GM12878 (cell line): Measurements from ENCODE around the gene SHD. TPM values are rescaled to one million over a fixed set of nuclear protein-coding genes. Genes with fewer than 3 reads are reported as not detected.

Experiments used
- ATAC-seq: fragments of 200-7000 bp; cut with Tn5 transposase; 3 replicates; pipeline ENCODE4 v1.9.1; 2020; ENCODE audit warnings: mild to moderate bottlenecking, moderate library complexity
- BruUV-seq: library from RNA; stranded (reverse); fragments of 400-500 nt; replicated peaks from 2 replicates; lab custom pipeline; 2021; lab: Mats Ljungman, UMichigan
- CTCF ChIA-PET: fragments of 300-600 bp; sonication (Branson Sonifier 250); formaldehyde crosslinking; extraction: SDS; loops from one replicate; lab custom pipeline; 2021; ENCODE audit warnings: inconsistent platforms; lab: Yijun Ruan, JAX
- POLR2A ChIA-PET: fragments of 350-600 bp; formaldehyde crosslinking; extraction: SDS; loops from one replicate; lab custom pipeline; 2021; ENCODE audit warnings: inconsistent platforms; lab: Charles Lee
- RAD21 ChIA-PET: fragments of 300-600 bp; sonication (Branson Sonifier 250); formaldehyde crosslinking; loops from one replicate; lab custom pipeline; 2023; ENCODE audit warnings: antibody characterized with exemption; ENCODE audit not compliant: unreplicated experiment; lab: Charles Lee
- SMC1A ChIA-PET: fragments of 300-600 bp; sonication (Branson Sonifier 250); formaldehyde crosslinking; loops from one replicate; lab custom pipeline; 2023; ENCODE audit not compliant: unreplicated experiment, uncharacterized antibody; lab: Charles Lee
- DNase-seq: peaks from one replicate; pipeline ENCODE4 v3.0.0-alpha.2; 2011; ENCODE audit warnings: low read depth, low spot score
- FAIRE-seq: peaks from 3 replicates; lab custom pipeline; 2011; peaks lifted over from hg19 to GRCh38; lab: Jason Lieb, UNC
- H2AFZ ChIP-seq: 2 replicates; pipeline ENCODE4 v1.6.0; 2011; ENCODE audit warnings: low read depth, low read length, control low read depth; ENCODE audit not compliant: control insufficient read depth
- H3K27ac ChIP-seq: 2 replicates; pipeline ENCODE4 v1.5.1; 2011; ENCODE audit warnings: control low read depth; ENCODE audit not compliant: control insufficient read depth, insufficient read depth
- H3K27me3 ChIP-seq, 2 experiments: replicated peaks in 1 of 2; 2 replicates each; pipeline versions ENCODE4 v1.6.0 to v1.6.1; 2011; ENCODE audit warnings: low read length in 1 of 2; ENCODE audit not compliant: control insufficient read depth in 2 of 2, insufficient read depth in 2 of 2
- H3K36me3 ChIP-seq, 2 experiments: 2 replicates each; pipeline ENCODE4 v1.5.1; 2011; ENCODE audit warnings: low read length in 1 of 2; ENCODE audit not compliant: control insufficient read depth in 2 of 2, insufficient read depth in 2 of 2
- H3K4me1 ChIP-seq: 2 replicates; pipeline ENCODE4 v1.6.1; 2011; ENCODE audit warnings: mild to moderate bottlenecking, low read length, moderate library complexity, mixed read lengths; ENCODE audit not compliant: control insufficient read depth, insufficient read depth
- H3K4me2 ChIP-seq: 2 replicates; pipeline ENCODE4 v1.6.0; 2011; ENCODE audit warnings: control low read depth; ENCODE audit not compliant: control insufficient read depth, insufficient read depth
- H3K4me3 ChIP-seq: fragments of 200-600 bp; sonication (generic); 2 replicates; pipeline ENCODE4 v1.5.1; 2016
- H3K79me2 ChIP-seq: 2 replicates; pipeline ENCODE4 v1.6.0; 2011; ENCODE audit warnings: low read length; ENCODE audit not compliant: control insufficient read depth, insufficient read depth
- H3K9ac ChIP-seq: 2 replicates; pipeline ENCODE4 v1.8.0; 2011; ENCODE audit warnings: low read length, control low read depth, mixed read lengths; ENCODE audit not compliant: control insufficient read depth, insufficient read depth
- H3K9me3 ChIP-seq: replicated peaks from 3 replicates; pipeline ENCODE4 v1.5.1; 2011; ENCODE audit warnings: mild to moderate bottlenecking, low read length; ENCODE audit not compliant: control insufficient read depth, insufficient read depth
- H4K20me1 ChIP-seq: 2 replicates; pipeline ENCODE4 v1.6.0; 2011; ENCODE audit not compliant: control insufficient read depth, insufficient read depth
- ASH2L ChIP-seq: fragments of 300-600, 200-600 bp; sonication (generic); IDR thresholded peaks from 2 replicates; pipeline ENCODE4 v1.6.1; 2017; ENCODE audit warnings: low read depth, mild to moderate bottlenecking, borderline replicate concordance
- ATF3 ChIP-seq: IDR thresholded peaks from 2 replicates; pipeline ENCODE4 v1.6.1; 2011; ENCODE audit warnings: low read depth, mild to moderate bottlenecking, low read length, moderate library complexity, borderline replicate concordance; ENCODE audit errors: extremely low read depth
- BCL11A ChIP-seq: IDR thresholded peaks from 2 replicates; pipeline ENCODE4 v1.6.1; 2011; ENCODE audit warnings: low read depth, low read length
- HDAC2 ChIP-seq: fragments of 200-600 bp; sonication (generic); IDR thresholded peaks from 2 replicates; pipeline ENCODE4 v1.6.1; 2017
- IRF5 ChIP-seq: fragments of 450-650 bp; IDR thresholded peaks from 2 replicates; pipeline ENCODE4 v1.6.1; 2017; ENCODE audit warnings: borderline replicate concordance
- LARP7 ChIP-seq: fragments of 450-650 bp; IDR thresholded peaks from 2 replicates; pipeline ENCODE4 v1.6.1; 2017; ENCODE audit warnings: mild to moderate bottlenecking
- MEF2B ChIP-seq: fragments of 450-650 bp; IDR thresholded peaks from 2 replicates; pipeline ENCODE4 v1.6.1; 2018; ENCODE audit warnings: mild to moderate bottlenecking, moderate library complexity; ENCODE audit not compliant: partially characterized antibody, poor library complexity, severe bottlenecking
- STAT1 ChIP-seq: fragments of 450-650 bp; conservative IDR thresholded peaks from 2 replicates; pipeline ENCODE4 v1.6.1; 2014; ENCODE audit warnings: antibody characterized with exemption, mild to moderate bottlenecking
- USF2 ChIP-seq: IDR thresholded peaks from 2 replicates; pipeline ENCODE4 v1.6.1; 2011; ENCODE audit warnings: low read depth, low read length, improper control_type of control experiment, borderline replicate concordance
- ZBTB11 ChIP-seq: fragments of 450-650 bp; formaldehyde crosslinking; IDR thresholded peaks from 2 replicates; pipeline ENCODE4 v1.5.0; 2022; ENCODE audit warnings: mild to moderate bottlenecking, missing genetic modification characterization
- ZBTB40 ChIP-seq: fragments of 450-650 bp; IDR thresholded peaks from 2 replicates; pipeline ENCODE4 v1.6.1; 2016; ENCODE audit warnings: mild to moderate bottlenecking, moderate library complexity, borderline replicate concordance
- ZZZ3 ChIP-seq: IDR thresholded peaks from 2 replicates; pipeline ENCODE4 v1.6.1; 2011; ENCODE audit warnings: low read depth; ENCODE audit not compliant: control insufficient read depth, insufficient read length
- WGBS: methylation state at CpG from one replicate; pipeline ENCODE4 v1.1.6; 2016; ENCODE audit warnings: low lambda C conversion rate; ENCODE audit not compliant: insufficient replicate concordance, insufficient coverage; ENCODE audit errors: missing lambda C conversion rate; 5-methylcytosine and 5-hydroxymethylcytosine counted together
- in situ Hi-C: fragments of 300-500 bp; cut with MboI; formaldehyde crosslinking; loops from 9 replicates; pipeline ENCODE4 v1.14.3; 2018; ENCODE audit warnings: mixed read lengths
- intact Hi-C: fragments of 100-400 bp; cut with micrococcal nuclease; formaldehyde crosslinking; loops from one replicate; pipeline ENCODE4 v1.14.2; 2022; ENCODE audit not compliant: unreplicated experiment
- polyA plus RNA-seq, 11 experiments: library from polyadenylated mRNA; depleted of rRNA in 4 of 11; unstranded in 6 of 11; stranded (reverse) in 5 of 11; fragments of >200 nt; fragmentation: Nextera tagmentation in 4 of 11; fragmentation: Illumina TruSeq in 1 of 11; extraction: Ambion mirVana in 4 of 11; extraction: Trizol in 1 of 11; gene quantifications; 1 replicate in 1 of 11; 2 replicates in 10 of 11; pipeline versions ENCODE4 v1.2.1 to v1.2.3, GENCODE V29; 2011 to 2016; ENCODE audit warnings: inconsistent platforms in 2 of 11, missing spikeins in 2 of 11, low read depth in 1 of 11
- total RNA-seq, 4 experiments: library from RNA; depleted of rRNA in 3 of 4; stranded (reverse); fragments of >200 nt in 3 of 4; fragmentation: Illumina TruSeq in 1 of 4; extraction: Trizol in 1 of 4; gene quantifications; 2 replicates each; pipeline versions ENCODE4 v1.2.1 to v1.2.3, GENCODE V29; 2013 to 2021

SHD gene
- total and polyA plus RNA-seq, 10 of the 15 experiments (the other 5 are each of a cell fraction or from before 2014, with no cell fraction given): 0.09 TPM; not detected in 9

- in situ Hi-C loops (no loop called here), intact Hi-C loops (no loop called here)
- no peak for FAIRE-seq
- Histone ChIP-seq H3K9ac (no peak overlapping the region), H3K36me3 (no peaks in the 10 kb centered on the region), H3K4me1 (peaks cover 8% of the 10 kb centered on the region; the same call in 1 of the 2 replicates), H2AFZ (no peak overlapping the region), H3K27ac (no peak overlapping the region), H3K4me3 (no peak overlapping the region), H4K20me1 (no peaks in the 10 kb centered on the region), H3K9me3 (no peaks in the 10 kb centered on the region; the same call in 2 of the 3 replicates), H3K79me2 (no peaks in the 10 kb centered on the region; the same call in 1 of the 2 replicates), H3K4me2 (no peak overlapping the region), H3K27me3 (no peaks in the 10 kb centered on the region)
- DNase-seq: no peak
- BruUV-seq: no TSS peak
- RAD21 ChIA-PET: no interaction called here
- no peak for ATAC-seq
- 93% methylated on average over 19 of the region's 19 CpGs for WGBS
- POLR2A ChIA-PET: no interaction called here
- CTCF ChIA-PET: no interaction called here
- SMC1A ChIA-PET: no interaction called here
- TF ChIP-seq ZBTB11 (CRISPR knock-in tag) (no peak), ATF3 (no peak), LARP7 (no peak), STAT1 (no peak), IRF5 (no peak), MEF2B (no peak), USF2 (no peak), BCL11A (no peak), ZBTB40 (no peak), HDAC2 (no peak), ZZZ3 (no peak), ASH2L (no peak)
Observed at GRCh38 chr19:4329858-4330257, 50.8 kb downstream of the SHD start.
